LHCN-M2 (cell line): ENCODE measurements around the gene FAIM2. TPM values are rescaled to one million over a fixed set of nuclear protein-coding genes. Genes with fewer than 3 reads are reported as not detected.
"Not testable (repeated sequence)": the region's sequence is repeated elsewhere in the genome, so short reads cannot be mapped to it uniquely, and the experiment has no call there.

Experiments used
- DNase-seq: peaks from one replicate; pipeline ENCODE4 v3.0.0-alpha.2; 2012; ENCODE audit warnings: low read depth
- total RNA-seq: library from RNA; depleted of rRNA; stranded (reverse); fragments of >200 nt; gene quantifications from 2 replicates; pipeline ENCODE4 v1.2.3, GENCODE V29; 2014

FAIM2 gene
- total RNA-seq, 1 experiment from 2014 or later: 4.2 TPM

- not testable (repeated sequence) for DNase-seq
Observed at GRCh38 chr12:49879065-49879464, 24.6 kb downstream of the FAIM2 start.

DNA sequence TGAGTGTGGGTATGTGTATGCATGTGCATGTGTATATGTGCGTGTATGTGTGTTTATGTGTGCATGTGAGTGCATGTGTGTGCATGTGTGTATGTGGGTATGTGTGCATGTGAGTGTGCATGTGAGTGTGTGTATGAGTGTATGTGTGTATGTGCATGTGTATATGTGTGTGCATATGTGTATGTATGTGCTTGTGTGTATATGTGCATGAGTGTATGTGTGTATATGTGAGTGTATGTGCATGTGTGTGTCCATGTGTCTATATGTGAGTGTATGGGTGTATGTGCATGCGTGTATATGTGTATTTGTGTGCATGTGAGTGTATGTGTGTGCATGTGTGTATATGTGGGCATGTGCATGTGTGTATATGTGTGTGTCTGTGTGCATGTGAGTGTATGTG lies 25.7 kb downstream of the FAIM2 start:
- no peak for DNase-seq

DNA sequence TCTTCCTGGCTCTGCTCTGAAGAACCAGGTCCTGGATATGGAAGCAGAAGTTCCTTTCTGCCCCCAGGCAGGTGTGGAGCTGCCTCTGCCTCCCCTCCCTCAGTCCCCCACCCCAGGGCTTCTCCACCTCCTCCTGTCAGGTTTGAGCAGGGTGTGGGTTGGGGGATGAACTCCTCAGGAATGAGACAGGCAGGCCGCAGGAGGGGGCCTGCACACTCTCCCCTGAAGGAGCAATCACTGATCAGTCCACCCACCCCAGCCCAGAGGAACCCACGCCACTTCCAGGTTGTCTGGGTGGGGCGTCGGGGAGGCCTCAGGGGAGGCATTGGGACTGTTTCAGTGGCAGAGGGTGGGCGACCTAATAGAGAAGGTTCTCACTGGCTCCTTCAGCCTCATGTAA lies 26.6 kb downstream of the FAIM2 start:
- DNase-seq: no peak

DNA sequence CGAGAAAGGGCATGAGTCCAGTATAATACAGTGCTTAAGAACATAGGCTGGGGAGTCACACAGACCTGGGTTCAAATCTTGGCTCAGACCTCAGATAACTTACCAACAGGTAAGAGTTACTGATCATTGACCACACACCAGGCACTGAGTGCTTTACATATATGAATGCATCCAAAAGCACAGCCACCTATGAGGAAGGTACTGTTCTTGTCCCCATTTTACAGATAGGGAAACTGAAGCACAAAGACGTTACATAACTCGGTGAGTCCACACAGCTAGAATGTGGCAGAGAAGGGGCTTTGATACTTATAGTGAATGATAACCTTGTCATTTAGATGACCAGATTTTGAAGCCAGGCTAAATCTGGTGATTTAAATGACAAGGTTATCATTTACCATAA lies 27.6 kb downstream of the FAIM2 start:
- no peak for DNase-seq

GRCh38 chr12:49875115-49875720 lies 28.5 kb downstream of the FAIM2 start:
- no peak for DNase-seq

- no peak for DNase-seq
Observed at GRCh38 chr12:49874142-49874897, 29.4 kb downstream of the FAIM2 start.

GRCh38 chr12:49873361-49873934 lies 30.3 kb downstream of the FAIM2 start:
- DNase-seq: peak; percentile 36

DNA sequence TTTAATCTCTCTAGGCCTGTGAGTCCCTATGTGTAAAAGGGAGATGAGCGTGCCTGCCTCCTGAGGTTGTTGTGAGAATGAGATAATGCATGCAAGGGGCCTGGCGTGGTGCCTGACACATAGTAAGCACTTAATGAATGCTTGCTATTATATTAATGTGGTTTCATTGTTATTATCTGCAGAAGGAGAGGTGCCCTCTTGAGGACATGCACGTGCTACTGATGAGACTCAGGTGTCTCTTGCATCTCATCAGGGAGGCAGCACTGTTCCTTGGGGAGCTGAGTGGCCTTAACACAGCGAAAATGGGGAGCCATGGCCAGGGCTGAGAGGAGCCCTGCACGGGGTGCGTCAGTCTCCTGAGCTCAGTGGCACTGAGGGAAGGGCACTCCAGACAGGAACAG lies 30.9 kb downstream of the FAIM2 start:
- DNase-seq: peak; percentile 33

GRCh38 chr12:49872381-49872780 lies 31.3 kb downstream of the FAIM2 start:
- no peak for DNase-seq

- DNase-seq: peak; percentile 89
Observed at GRCh38 chr12:49871811-49872251, 31.9 kb downstream of the FAIM2 start.

DNA sequence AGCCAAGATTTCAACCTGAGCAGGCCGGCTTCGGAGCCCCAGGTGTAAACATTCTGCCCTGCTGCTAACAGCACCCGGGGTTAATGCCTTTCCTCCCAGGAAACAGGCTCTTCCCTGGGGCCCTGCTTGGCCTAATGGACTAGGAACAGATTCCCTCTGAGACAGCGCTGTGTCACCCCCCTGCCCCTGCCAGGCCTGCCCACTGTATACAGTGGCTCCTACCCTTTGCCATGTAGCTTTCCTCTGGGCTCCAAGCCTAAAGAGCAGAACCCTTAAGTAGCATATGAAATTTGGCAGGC lies 32.5 kb downstream of the FAIM2 start:
- DNase-seq: no peak

DNA sequence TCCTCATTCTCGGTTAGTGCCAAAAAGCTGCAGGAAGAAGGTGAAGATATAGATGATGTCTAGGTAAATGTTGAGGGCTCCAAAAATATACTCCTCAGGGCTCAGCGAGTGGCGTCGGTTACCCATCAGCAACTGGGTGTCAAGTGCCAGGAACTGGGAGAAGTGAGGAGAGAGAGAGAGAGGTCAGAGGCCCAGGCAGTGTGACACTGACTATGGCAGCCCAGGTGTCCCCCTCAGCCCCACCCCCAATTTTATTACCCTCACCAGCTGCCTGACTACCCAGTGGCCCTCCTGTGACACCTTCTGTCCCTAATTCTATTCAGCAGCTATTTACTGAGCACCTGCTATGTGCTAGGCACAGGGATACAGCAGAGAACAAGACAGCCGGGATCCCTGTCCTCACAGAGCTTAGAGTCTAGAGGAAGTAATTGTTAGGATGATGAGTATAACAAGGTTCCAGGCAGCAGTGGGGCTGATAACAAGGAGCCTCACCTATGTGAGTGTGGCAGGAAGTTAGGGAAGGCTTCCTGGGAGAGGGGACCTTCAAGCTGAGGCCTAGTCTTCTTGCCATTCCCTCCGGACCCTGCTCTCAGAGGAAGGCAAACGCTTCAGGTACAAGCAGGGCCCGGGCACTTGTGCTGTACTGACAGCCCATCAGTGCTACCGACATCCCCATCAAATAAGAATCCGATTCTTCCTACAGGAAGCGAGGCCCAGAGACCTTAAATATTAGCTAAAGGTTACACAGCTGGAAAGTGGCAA lies 33.0 kb downstream of the FAIM2 start:
- DNase-seq: no peak

DNA sequence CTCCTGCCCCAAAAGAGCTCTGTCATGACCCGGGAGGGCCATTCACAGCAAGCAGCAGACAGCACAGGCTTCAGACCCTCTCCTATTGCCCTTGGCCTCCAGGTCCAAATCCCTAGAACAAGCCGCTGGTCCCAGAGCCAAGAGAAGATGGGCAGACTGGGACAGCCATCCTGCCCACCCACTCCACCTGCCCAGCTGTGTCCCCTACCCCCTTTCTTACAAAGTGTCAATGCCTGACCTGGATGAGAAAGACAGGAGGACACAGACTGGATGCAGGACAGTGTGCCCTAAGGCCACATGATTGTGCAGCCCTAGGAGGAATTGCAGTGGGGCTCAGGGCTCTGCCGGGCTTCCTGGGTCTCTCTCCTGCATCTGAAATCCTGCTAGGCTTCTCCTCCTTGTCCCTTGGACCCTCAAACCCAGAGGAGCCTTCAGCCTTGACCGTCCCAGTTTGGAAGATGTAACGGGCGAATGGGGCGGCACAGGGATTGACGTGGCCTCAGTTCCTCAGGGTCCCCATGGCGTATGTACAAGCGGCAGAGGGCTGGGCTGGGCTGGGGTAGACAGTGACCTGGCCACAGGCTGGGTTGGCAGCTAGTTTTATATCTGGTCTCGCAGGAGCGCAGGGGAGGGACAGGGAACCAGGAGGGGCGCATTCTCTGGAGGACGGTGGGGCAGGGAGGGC lies 33.7 kb downstream of the FAIM2 start:
- DNase-seq: no peak

DNA sequence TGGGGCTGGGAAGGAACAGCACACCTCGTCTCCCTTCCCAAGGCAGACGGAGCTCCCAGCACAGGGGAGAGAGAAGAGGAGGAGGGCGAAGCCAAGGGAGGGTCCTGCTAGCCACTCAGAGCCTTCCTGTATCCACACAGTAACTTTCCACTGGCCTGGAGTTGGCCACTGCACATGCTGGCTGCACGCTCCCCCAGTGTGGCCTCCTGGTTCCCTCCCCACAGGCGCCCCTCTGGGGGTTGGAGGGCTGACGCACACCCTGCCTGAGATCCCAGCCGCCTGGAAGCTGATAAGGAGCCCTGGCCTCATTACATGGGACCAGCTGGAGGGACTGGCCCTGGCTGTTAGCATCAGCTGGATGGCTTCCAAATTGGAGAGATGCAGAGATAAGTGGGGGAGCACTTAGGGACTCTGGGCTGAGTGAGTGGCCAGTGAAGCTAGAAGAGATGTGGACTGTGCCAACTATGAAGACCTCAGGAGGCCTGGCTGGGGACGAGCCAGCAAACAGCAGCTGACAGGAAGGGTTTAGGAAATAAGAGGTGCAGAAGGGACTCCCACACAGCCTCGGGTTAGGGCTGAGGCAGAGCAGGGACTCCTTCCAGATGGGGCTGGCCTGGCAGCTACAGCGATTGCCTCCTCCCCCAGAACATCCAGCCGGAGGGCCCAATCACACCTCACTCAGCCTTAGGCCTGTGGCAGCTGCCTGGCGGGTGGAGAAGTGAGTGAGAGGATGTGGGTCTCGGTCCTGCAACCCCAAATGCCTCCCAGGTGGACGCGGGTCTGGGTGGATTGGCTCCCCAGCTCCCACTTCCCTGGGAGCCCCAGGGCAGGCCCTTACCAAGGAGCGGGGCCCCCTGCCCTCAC lies 34.5 kb downstream of the FAIM2 start:
- DNase-seq: peak; percentile 88

GRCh38 chr12:49868449-49868848 lies 35.3 kb downstream of the FAIM2 start:
- no peak for DNase-seq

- no peak for DNase-seq
Observed at GRCh38 chr12:49867570-49868341, 35.9 kb downstream of the FAIM2 start.

DNA sequence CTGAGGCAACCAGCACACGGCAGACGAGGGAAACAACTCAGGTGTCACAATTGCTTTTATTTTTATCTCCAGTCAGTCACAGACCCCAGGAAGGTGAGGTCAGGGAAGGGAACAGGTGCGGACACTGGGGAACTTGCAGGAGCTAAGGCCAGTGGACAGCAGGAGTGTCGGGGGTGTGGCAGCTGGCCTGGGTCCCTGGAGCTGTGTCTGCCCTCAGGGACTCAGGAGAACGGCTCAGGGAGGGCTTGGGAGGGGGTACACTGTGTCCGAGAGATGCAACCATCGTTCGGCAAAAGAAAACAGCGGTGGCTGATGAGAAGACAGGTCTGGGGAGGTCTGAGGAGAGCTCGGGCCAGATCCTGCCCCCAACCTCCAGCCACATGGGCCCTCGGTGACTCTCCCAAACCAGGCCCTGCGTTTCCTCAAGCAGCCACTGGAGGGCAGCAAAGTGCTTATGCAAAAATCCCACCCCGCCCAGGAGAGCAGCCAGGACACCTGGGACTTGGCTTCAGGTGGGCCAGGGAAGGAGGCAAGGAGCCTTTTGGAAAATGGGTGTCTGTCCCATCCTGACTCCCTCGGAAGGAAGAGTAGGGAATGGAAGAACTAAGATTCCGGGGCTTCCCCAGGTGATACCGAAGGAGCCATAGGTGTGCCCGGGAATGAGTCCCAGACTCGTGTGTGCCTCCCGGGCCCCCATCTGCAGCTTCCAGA lies 36.7 kb downstream of the FAIM2 start:
- peak; percentile 48 for DNase-seq

- DNase-seq: no peak
Observed at GRCh38 chr12:49865782-49866135, 37.9 kb downstream of the FAIM2 start.

DNA sequence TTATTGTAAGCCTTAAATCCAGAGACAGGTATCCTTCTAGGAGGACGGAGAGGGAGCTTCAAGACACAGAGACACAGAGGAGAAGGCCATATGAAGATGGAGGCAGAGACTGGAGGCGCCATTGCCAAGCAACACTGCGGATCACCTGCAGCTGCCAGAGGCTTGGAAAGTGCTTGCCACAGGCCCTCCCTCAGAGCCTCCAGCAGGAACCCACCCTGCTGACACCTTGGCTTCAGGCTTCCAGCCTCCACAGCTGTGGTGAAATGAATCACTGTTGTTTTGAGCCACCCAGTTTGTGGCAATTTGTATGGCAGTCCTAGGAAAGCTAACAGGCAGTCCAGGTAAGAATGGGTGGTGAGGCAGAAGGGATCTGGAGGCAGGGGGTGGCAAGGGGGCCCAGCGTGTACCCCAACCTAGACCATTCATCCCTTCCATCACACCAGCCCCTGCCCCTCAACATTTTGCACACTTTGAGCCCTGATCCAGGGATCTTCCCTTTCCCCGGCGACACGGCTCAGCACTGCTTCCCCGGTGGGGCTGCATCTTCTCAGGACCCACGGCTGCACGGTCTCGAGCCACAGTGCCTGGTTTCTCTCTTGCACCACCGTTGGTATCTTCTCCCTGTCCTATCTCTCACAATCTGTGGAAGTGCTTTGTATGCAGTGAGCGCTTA lies 38.5 kb downstream of the FAIM2 start:
- DNase-seq: no peak
